KG1 (cell line): ENCODE results near the gene RELN.
"Not testable (repeated sequence)": the region's sequence is repeated elsewhere in the genome, so short reads cannot be mapped to it uniquely, and the experiment has no call there.

Experiments used
- DNase-seq: peaks from one replicate; lab custom pipeline; 2025; lab: John Stamatoyannopoulos, UW

Gene RELN

DNA sequence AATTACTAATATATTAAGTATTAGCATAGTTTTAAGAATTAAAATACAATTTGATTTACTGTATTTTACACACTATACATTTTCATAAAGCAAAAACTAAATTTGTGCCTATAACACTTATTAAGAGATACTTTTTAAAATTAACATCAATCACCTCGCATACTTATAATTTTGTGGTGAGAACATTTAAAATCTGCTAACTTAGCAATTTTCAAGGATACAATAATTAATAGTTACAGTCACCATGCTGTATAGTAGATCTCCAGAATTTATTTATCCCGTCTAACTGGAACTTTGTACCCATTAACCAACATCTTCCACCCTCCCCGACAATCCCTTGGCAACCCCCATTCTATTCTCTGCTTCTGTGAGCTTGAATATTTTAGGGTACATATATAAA is 47.5 kb downstream of the RELN start:
- DNase-seq, result no peak

DNA sequence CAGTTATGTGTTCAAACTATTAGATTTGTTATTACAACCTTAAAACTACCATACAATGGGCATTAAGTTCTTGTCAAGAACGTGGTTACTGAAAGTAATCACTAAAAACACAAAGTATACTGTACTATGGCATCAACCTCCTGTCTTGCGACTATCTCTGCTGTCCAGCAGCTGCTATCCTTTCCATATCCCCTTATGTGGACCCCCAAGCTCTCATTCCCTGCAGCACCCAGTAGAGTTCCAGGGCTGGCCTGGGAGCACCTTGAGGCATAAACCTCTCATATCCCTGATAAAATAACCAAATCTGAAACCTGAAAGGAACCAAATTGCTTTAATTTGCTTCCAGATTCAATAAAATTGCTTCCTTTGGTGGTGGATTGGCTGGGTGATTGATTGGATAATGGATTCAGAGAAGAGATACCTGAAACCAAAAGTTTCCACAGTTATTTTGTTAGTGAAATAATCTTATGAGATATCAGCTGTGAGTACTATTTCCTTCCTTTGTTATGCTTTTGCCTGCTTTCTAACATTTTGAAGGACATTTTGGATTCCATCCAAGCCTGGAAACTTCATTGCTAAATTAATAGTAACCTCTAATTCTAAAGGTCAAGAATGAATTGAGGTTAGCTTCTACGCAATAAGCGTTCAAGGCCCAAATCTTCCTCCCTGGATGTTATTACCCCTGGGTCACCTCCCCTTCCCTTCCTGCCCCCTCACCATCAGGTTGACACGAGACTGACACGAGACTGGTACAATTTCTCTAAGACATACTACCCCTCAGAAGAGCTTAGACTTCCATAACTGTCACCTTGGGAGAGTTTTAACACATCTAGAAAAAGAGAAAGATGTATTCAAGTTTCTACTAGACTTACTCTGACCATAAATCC is 48.8 kb downstream of the RELN start:
- DNase-seq, result no peak

DNA sequence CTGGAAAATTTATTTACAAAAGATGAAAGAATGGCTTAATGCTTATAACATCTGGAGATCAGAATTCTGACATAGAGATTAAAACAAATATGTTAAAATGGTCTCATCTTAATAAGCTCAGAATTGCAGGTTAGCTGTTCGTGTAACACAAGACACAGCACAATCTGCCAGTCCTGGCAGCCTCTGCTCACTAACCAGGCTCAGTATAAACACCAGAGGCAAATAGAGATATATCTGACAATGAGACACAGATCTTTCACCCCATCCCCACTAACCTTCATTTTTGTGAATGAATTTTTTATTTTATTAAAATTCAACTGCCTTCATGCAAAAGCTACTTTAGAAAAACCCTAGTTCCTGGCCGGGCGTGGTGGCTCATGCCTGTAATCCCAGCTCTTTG is 51.8 kb downstream of the RELN start:
- no peak for DNase-seq

DNA sequence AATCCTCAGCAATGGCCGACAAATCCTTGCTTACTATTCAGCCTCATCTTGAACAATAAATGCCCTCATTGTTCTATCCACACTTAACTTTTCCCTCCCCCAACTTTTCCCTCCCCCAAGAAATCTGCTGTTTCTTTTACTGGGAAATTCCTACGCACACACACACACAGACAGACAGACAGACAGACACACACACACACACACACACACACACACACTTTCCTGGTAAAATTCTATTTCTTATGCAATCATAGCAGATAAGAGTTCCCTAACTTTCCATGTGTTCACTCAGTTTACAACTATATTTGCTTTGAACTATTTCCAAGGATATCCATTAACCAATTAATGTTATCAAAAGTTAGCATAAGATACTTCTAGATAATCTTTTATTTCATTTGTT is 52.9 kb downstream of the RELN start:
- no peak for DNase-seq

DNA sequence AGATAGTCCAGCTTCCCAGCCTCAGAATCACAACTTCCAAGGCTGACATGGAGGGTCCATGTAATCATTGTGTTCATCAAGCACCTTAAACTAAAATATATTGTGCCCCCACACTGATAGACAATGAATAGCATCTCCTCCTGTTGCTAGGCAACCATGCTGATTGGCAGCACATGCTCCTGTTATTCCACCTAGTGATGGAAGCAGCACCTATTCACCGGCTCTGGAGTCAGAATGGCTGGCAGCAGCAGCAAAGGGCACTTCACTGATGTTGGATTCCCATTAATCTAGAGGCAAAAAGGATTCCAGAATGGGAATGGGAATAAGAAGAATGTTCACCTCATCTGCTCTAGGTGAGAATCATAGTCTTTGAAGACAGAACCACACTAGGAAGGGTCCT is 55.0 kb downstream of the RELN start:
- no peak for DNase-seq

DNA sequence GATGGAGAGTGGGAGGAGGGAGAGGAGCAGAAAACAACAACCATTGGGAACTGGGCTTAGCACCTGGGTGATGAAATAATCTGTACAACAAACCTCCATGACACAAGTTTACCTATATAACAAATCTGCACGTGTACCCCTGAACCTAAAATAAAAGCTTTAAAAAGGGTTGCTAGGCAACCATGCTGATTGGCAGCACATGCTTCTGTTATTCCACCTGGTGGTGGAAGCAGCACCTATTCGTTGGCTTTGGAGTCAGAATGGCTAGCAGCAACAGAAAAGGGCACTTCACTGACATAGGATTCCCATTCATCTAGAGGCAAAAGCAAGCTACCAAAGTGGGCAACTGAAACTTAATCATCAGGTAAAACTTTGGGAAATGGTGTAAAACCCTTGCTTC is 57.1 kb downstream of the RELN start:
- DNase-seq, result no peak

DNA sequence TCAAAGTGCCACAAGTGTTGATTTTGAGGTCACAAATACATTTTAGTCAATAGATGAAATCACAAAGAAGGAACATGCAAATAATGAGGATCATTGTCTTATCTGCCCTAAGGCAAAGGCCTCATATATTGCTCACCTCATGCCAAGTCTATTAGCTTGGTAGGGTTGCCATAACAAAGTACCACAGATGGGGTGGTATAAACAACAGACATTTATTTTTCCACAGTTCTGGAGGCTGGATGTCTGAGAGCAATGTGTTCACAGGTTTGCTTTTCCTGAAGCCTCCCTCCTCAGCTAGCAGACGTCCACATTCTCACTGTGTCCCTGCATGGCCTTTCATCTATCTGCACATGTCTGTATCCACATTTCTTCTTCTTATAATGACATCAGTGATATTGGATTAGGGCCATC is 59.6 kb downstream of the RELN start:
- DNase-seq, result no peak

DNA sequence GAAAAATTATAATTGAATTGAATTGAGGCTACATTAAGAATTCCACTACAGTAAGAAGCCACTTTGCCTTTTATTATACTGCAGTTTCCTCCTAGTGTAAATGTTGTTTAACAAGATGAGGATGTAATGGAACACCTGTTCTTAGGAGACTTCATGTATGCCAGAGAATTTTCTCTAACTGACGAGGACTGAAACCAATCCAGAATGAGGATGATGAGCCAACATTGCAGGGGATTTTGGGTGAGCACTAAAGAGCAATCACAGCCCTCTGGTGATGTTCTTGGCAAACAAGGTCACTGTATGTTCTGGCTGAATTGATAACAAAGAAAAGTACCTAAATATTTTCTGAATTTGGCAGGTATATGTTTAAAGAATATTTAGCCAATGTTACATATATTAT is 60.9 kb downstream of the RELN start:
- no peak for DNase-seq

DNA sequence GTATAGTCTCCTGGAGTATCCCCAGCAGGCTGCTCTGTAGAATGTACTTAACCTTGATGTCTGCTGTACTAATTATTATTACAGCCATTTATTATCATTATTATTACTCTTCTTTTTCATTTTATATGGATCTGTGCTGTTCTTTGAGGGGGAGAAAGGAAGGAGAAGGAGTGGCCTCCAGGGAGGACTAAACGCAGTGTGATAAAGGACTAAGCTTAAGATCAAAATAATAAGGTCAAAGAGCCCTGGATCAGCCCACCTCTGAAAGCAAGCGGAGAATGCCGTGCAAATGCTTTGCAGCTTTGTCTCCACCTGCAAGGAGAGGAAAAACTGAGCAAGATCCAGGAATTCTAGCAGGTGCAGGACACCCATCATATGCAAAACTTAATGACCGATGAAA is 65.3 kb downstream of the RELN start:
- DNase-seq, result no peak

DNA sequence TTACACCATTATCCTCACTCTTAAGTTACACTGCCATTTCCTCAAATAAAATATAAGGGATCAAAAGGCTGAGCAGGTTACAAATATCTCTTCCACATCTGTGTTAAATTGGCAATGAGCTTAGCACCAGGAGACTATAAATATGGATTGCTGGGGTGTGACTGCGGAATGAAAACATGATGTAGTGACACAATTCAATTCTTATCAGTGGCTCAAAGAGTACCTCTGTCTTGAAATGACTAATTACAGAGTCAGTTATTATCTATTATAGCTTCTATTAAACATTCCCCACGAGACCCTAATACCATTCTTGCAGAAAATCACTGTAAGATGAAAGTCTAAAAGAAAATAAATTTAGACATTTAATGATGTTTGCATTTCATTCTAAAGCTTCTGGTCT is 67.1 kb downstream of the RELN start:
- no peak for DNase-seq

DNA sequence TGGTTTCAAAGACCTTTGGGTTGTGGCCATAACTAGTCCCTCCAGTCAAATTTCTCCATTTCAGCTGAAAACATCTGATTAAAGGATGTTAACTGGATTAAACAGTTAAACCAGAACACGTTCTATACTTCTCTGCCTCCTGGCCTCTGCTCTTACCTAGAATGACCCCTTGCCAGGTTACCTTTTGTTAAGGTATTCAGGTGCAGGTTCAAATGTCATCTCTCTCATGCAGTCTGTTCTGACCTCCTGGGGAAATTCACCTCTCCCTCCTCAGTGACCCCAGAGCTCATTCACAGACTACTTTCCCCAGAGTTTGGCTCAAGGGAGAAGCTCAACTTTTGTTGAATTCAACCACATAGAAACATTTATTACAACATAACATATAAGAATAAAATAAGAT is 67.8 kb downstream of the RELN start:
- DNase-seq, result no peak

DNA sequence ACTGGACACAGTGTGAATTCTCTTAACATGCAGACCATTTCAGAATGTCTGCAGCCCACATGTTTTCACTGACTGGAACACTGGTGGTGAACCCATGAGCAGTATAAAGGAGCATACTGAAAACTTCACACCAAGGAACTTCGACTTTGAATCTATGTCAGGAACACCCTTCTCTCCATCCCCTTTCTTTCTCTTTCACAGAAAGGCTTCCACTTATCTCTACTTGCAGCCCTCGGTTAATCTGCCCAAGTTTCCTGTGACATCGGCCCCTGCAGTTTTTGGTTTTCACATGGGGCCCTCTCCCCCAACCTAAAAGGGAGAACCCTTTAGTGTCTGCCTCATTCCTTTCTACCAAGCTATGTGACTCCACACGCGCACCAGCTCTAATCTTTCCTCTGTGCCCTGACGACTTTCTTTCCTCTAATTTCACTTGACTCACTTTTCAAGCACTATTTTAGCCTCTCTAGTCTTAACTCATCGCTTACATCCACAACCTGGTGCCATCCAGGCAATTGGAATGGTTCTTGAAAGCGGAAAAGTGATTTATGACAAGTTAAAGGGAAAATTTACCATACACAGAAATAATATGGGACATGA is 70.1 kb downstream of the RELN start:
- DNase-seq, result no peak

DNA sequence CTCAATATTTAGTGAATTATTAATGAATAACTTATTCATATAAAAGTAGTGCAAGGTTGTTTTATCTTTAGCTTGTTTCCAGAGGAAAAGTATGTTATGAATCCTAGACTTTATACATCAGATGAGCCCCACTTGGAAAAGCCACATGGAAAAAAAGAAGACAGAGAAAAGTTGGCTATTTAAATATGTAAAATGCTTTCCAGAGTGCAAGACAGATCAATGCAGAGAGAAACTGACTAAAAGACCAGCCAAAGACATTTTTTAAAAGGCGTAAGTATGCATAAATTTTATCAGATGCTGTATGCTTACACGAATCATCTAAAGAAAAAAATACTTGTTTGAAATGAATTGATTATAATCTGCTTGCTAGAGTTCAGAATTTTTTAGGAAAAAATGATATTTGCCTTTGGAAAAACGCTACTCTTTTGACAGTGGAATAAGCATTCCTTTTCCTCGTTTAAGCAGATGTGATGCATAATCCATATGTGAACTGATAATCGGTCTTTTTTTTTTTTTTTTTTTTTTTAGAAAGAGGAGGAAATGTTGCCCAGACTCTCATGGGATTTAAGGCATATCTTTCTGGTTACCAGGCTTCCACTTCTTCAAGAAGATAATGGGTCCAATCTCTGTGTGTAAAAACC is 70.7 kb downstream of the RELN start:
- no peak for DNase-seq

DNA sequence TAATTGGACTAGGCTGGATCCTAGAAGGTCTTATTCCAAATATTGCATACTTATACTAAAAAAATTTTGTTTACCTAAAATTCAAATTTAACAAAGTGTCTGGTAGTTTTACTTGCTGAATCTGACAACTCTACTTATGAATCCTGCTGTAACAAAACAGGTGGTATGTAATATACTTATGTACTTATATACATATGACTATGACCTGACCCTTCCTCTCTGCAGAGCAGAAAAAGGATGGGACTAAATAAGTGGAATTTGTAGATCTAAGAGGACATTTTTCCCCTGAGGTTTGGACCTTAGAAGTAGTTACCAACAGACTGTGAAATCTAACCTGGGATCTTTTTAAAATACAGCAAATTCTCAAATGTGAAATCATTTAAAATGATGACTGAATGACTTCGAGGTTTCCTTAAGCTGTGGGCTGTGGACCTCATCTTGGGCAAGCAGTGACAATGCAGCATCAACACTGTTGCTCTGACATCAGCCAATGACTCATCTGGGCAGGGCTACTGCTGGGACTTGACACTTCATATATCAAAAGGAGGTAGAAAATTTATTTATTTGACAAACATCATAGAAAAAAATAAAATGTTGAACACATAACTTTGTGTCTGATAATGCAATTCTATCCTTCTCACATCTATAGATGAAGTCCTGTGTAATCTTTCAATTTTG is 73.6 kb downstream of the RELN start:
- no peak for DNase-seq

DNA sequence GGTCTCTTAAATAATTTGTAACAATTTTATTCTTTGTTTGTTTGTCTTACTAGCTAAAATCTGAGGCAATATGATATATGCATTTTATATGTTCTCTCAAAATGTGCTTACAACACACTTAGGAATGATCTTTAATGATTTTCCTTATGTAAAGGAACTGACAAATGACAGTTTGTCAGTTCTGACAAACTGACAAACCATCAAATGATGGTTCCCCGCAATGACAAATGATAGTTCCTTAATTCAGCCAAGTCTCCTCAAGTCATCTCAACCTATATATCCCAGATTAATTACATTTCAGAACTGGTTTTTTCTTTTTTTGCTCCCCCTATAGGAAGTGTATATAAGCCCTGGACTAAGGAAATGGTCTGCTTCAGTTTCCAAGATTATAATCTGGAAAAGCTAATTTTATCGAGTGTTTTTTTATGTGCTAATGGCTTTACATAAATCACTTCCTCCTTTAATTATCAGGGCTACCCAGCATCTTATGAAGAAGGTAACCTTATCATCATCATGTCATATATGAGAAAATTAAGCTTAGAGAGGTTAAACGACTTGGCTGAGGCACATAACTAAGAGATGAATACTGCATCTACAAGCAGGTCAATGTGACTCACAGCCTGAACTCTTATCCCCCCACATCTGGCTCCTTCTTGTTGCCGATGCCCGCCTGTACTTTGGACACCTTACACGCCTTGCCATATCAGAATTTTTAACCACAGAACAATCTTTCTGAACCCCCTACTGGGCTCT is 75.1 kb downstream of the RELN start:
- no peak for DNase-seq

DNA sequence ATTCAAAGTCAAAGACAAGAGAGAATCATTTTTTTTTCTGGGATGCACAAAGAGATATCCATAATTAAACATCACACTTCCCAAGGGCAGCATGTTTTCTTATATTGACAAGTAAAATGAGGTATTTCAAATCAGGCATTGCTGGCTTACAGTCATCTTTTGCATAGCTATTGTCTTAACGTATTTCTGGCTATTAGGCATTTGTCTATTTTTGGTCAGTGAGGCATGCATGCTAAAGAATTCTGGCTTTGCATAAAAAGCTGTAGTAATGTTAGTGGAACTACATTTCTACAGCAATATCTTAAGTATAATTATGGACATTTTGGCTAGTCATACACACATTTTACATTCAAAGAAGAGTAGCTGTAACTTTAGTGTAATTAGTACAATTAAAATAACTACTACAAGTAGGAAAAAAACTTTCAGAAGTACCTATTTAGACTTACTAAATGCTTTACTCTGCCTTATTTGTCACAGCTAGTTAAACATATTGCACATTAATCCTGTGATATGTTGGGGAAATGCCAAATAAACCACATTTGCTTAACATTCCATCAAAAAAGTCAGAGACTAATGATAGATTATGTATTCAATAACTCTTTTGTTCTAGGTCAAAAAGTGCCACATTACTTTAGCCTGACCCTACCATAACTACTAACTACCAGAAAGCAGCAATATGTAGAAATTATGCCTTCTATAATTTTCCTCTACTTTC is 76.4 kb downstream of the RELN start:
- DNase-seq, result no peak

DNA sequence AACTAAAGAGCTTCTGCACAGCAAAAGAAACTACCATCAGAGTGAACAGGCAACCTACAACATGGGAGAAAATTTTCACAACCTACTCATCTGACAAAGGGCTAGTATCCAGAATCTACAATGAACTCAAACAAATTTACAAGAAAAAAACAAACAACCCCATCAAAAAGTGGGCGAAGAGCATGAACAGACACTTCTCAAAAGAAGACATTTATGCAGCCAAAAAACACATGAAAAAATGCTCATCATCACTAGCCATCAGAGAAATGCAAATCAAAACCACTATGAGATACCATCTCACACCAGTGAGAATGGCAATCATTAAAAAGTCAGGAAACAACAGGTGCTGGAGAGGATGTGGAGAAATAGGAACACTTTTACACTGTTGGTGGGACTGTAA is 78.4 kb downstream of the RELN start:
- DNase-seq, result not testable (repeated sequence)

DNA sequence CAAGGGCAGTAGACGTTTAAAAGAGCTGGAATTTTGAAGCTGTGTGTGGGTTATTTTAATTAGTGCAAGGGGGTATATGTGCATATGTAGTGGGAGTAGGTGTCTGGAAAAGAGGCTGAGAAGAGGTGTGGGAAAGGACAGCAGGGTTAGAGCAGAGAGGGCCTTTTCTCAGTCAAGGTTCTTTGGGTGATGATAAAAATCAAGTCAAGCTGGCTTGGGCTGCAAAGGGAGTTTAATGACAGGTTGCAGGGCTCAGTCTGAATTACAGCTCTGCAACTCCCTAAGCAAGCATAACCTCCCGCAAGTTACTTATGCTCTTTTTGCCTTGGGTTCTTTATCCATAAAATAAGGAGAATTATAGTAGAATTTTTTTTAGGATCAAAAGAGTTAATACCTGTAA is 83.5 kb downstream of the RELN start:
- no peak for DNase-seq

DNA sequence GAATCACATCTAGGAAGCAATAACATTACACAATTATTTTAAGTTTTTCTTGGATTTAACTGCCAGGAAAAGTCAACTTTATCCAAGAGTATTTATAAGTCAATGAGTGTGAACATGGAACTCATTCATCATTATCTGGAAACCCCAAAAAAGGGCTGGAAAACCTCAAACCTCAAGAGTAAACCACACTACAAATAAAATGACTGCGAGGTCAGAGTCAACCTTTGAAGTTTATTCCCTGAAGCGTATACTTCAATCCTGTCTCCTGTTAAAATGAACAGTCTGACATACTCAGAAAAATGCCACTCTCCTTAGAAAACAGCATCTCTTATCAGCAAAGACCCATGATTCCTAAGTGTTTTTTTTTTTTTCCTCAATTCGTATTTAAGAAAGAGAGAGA is 86.5 kb downstream of the RELN start:
- DNase-seq, result no peak

DNA sequence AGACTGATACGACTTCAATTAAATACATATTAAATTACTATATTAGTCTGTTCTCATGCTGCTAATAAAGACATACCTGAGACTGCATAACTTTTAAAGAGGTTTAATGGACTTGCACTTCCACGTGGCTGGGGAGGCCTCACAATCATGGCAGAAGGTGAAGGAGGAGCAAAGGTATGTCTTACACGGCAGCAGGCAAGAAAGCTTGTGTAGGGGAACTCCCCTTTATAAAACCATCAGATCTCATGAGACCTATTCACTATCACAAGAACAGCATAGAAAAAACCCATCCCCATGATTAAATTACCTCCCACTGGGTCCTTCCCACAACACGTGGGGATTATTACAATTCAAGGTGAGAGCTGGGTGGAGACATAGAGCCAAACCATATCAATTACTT is 92.6 kb downstream of the RELN start:
- not testable (repeated sequence) for DNase-seq
